NCI-H510A (cell line): ENCODE measurements around the gene C1orf116.

Experiments used
- DNase-seq: peaks from one replicate; lab custom pipeline; 2025; lab: John Stamatoyannopoulos, UW

The C1orf116 gene

GRCh38 chr1:206992790-206993189, 39.8 kb downstream of the C1orf116 start:
- no peak for DNase-seq

GRCh38 chr1:206987873-206988272, 44.7 kb downstream of the C1orf116 start:
- DNase-seq = no peak

- no peak for DNase-seq
These were observed 45.7 kb downstream of the C1orf116 start for GRCh38 chr1:206986885-206987284.

- DNase-seq = no peak
These were observed 46.2 kb downstream of the C1orf116 start for GRCh38 chr1:206986402-206986801.

GRCh38 chr1:206985162-206985749, 47.3 kb downstream of the C1orf116 start:
- no peak for DNase-seq

- peak; percentile 12 for DNase-seq
These were observed 50.3 kb downstream of the C1orf116 start for GRCh38 chr1:206982216-206982615.

- DNase-seq = no peak
These were observed 53.0 kb downstream of the C1orf116 start for GRCh38 chr1:206979379-206980043.

- no peak for DNase-seq
These were observed 54.3 kb downstream of the C1orf116 start for GRCh38 chr1:206978259-206978658.

- no peak for DNase-seq
These were observed 57.2 kb downstream of the C1orf116 start for GRCh38 chr1:206975306-206975705.

- DNase-seq = no peak
These were observed 58.4 kb downstream of the C1orf116 start for GRCh38 chr1:206974140-206974539.

GRCh38 chr1:206972728-206973127, 59.8 kb downstream of the C1orf116 start:
- no peak for DNase-seq

GRCh38 chr1:206971029-206971655, 61.4 kb downstream of the C1orf116 start:
- DNase-seq = no peak

GRCh38 chr1:206970446-206970845, 62.1 kb downstream of the C1orf116 start, which contains the start of gene FCAMR:
TSS of gene FCAMR (minus strand) at chr1:206970460. CDS start at chr1:206970125, 335 bp downstream.
- no peak for DNase-seq

GRCh38 chr1:206969090-206969489, 63.5 kb downstream of the C1orf116 start:
- DNase-seq = no peak
